ENCODE results near the gene ZNF516. TPM values are rescaled to one million over a fixed set of nuclear protein-coding genes. Genes with fewer than 3 reads are reported as not detected.

ZNF516 gene
- total and polyA plus RNA-seq, 7 donors: 2.4 to 20.6 (median 9.6) TPM

- DNase-seq (no peak), ATAC-seq (no peak)
- intact Hi-C loops (cut with DNase I): loop anchor here in 1 of 2 donors (5.0 kb wide), 1 partner anchor 37 kb away; no protein-coding TSS in a partner anchor
- TF ChIP-seq, protein P1, sequence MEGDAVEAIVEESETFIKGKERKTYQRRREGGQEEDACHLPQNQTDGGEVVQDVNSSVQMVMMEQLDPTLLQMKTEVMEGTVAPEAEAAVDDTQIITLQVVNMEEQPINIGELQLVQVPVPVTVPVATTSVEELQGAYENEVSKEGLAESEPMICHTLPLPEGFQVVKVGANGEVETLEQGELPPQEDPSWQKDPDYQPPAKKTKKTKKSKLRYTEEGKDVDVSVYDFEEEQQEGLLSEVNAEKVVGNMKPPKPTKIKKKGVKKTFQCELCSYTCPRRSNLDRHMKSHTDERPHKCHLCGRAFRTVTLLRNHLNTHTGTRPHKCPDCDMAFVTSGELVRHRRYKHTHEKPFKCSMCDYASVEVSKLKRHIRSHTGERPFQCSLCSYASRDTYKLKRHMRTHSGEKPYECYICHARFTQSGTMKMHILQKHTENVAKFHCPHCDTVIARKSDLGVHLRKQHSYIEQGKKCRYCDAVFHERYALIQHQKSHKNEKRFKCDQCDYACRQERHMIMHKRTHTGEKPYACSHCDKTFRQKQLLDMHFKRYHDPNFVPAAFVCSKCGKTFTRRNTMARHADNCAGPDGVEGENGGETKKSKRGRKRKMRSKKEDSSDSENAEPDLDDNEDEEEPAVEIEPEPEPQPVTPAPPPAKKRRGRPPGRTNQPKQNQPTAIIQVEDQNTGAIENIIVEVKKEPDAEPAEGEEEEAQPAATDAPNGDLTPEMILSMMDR (IDR thresholded peaks at IDR 0.05): no peak
- Histone ChIP-seq H3K4me1 (peaks cover 25% of the 10 kb centered on the region), H3K36me3 (ENCODE audit: insufficient read depth in 1 of 2, low read depth in 1 of 2) (no peaks in the 10 kb centered on the region), H3K9me3 (no peaks in the 10 kb centered on the region), H3K27ac (no peak overlapping the region), H3K27me3 (ENCODE audit: insufficient read depth in 3 of 3, low read length in 2 of 3) (no peaks in the 10 kb centered on the region), H3K4me3 (no peak overlapping the region)
- 65 to 82% (median 74%) methylated on average over 5 of the region's 5 CpGs for WGBS, 3 donors
Observed at GRCh38 chr18:76410033-76410432, 85.0 kb downstream of the ZNF516 start.

- peaks cover 25% of the 10 kb centered on the region for H3K4me1 ChIP-seq
- intact Hi-C loops (cut with DNase I): loop anchor here (5.0 kb wide), 4 partner anchors 69 to 209 kb away; no protein-coding TSS in a partner anchor
- no peaks in the 10 kb centered on the region for H3K9me3 ChIP-seq
- no peak for ATAC-seq
- no peak overlapping the region for H3K4me3 ChIP-seq
- no peaks in the 10 kb centered on the region for H3K27me3 ChIP-seq (ENCODE audit: insufficient read depth in 3 of 3, low read length in 2 of 3)
- WGBS, 3 donors: 88 to 90% (median 90%) methylated on average over 15 of the region's 15 CpGs
- no peaks in the 10 kb centered on the region for H3K36me3 ChIP-seq (ENCODE audit: insufficient read depth in 1 of 2, low read depth in 1 of 2)
- TF ChIP-seq, protein P1 (IDR thresholded peaks at IDR 0.05): no peak
- H3K27ac ChIP-seq: no peak overlapping the region
- no peak for DNase-seq
Observed at GRCh38 chr18:76408480-76409067, 86.5 kb downstream of the ZNF516 start.

GRCh38 chr18:76407681-76408080, 87.4 kb downstream of the ZNF516 start:
- Histone ChIP-seq H3K4me1 (peaks cover 25% of the 10 kb centered on the region), H3K27me3 (ENCODE audit: insufficient read depth in 3 of 3, low read length in 2 of 3) (no peaks in the 10 kb centered on the region), H3K36me3 (ENCODE audit: insufficient read depth in 1 of 2, low read depth in 1 of 2) (no peaks in the 10 kb centered on the region), H3K27ac (no peak overlapping the region), H3K9me3 (no peaks in the 10 kb centered on the region), H3K4me3 (no peak overlapping the region)
- 90 to 93% (median 90%) methylated on average over 11 of the region's 11 CpGs for WGBS, 3 donors
- no peak for DNase-seq
- TF ChIP-seq, protein P1 (IDR thresholded peaks at IDR 0.05): no peak
- no peak for ATAC-seq
- intact Hi-C loops (cut with DNase I): loop anchor here (5.0 kb wide), 4 partner anchors 70 to 210 kb away; no protein-coding TSS in a partner anchor

DNA sequence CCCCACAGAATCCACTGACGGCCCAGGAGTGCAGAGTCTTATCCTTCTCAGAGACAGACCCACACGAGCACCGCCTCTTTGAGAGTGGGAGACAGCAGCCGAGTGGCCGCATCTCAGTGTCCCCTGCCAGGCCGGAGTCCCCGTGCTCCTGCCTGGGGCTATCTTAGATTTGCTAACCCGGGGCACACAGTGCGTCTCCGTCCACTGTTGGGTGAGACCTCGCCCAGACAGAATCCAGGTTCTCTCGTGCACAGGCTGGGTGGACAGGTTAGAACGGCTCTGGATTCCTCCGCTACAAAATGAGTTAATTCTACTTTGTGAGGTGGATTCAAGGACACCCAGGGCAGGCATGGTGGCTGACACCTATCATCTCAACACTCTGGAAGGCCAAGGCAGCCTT, 88.3 kb downstream of the ZNF516 start:
- intact Hi-C loops (cut with DNase I): loop anchor here (5.0 kb wide), 4 partner anchors 71 to 211 kb away; no protein-coding TSS in a partner anchor

More for the DNA sequence above, 88.3 kb downstream of the ZNF516 start:
- 94 to 96% (median 95%) methylated on average over 12 to 14 of the region's 14 CpGs for WGBS, 3 donors
- no peak for ATAC-seq
- H3K36me3 ChIP-seq (ENCODE audit: insufficient read depth in 1 of 2, low read depth in 1 of 2): peaks cover 0 to 8% of the 10 kb centered on the region in 2 donors
- no peak overlapping the region for H3K27ac ChIP-seq
- peaks cover 19% of the 10 kb centered on the region for H3K4me1 ChIP-seq
- no peaks in the 10 kb centered on the region for H3K9me3 ChIP-seq
- no peaks in the 10 kb centered on the region for H3K27me3 ChIP-seq (ENCODE audit: insufficient read depth in 3 of 3, low read length in 2 of 3)
- TF ChIP-seq, protein P1 (IDR thresholded peaks at IDR 0.05): no peak
- no peak for DNase-seq
- H3K4me3 ChIP-seq: no peak overlapping the region

All from psoas muscle (tissue), 8 donors.